ENCODE data around the gene STIP1.

- TF ChIP-seq YY1 (IDR thresholded peaks at IDR 0.05; ENCODE audit: insufficient read depth, insufficient read length) (no peak), SUZ12 (IDR thresholded peaks at IDR 0.05; ENCODE audit: extremely low read depth, insufficient read depth, insufficient read length) (no peak)
Measured at GRCh38 chr11:64253481-64253880, 67.5 kb downstream of the STIP1 start.
